Smooth muscle cell (in vitro differentiated cells): Measurements from ENCODE around the gene UPK1B. TPM values are rescaled to one million over a fixed set of nuclear protein-coding genes. Genes with fewer than 3 reads are reported as not detected.

Source experiments
- DNase-seq: peaks from one replicate; lab custom pipeline; 2025; ENCODE audit not compliant: unreplicated experiment; lab: John Stamatoyannopoulos, UW
- H2AFZ ChIP-seq: fragments of 200-600 bp; sonication (generic); 2 replicates; pipeline ENCODE4 v1.6.0; 2016; ENCODE audit warnings: antibody characterized with exemption, low read depth, mild to moderate bottlenecking
- H3F3A ChIP-seq: fragments of 200-600 bp; sonication (generic); 2 replicates; pipeline ENCODE4 v1.6.0; 2017; ENCODE audit warnings: antibody characterized with exemption, low read depth
- H3K27ac ChIP-seq: fragments of 200-600 bp; sonication (generic); 2 replicates; pipeline ENCODE4 v1.5.1; 2016; ENCODE audit warnings: low read depth, mild to moderate bottlenecking
- H3K27me3 ChIP-seq: fragments of 200-600 bp; sonication (generic); 2 replicates; pipeline ENCODE4 v1.6.1; 2016; ENCODE audit warnings: low read depth, mild to moderate bottlenecking
- H3K36me3 ChIP-seq: fragments of 200-600 bp; sonication (generic); 2 replicates; pipeline ENCODE4 v1.5.1; 2016; ENCODE audit warnings: low read depth
- H3K4me1 ChIP-seq: fragments of 200-600 bp; sonication (generic); 2 replicates; pipeline ENCODE4 v1.5.1; 2016; ENCODE audit warnings: low read depth
- H3K4me2 ChIP-seq: fragments of 200-600 bp; sonication (generic); 2 replicates; pipeline ENCODE4 v1.6.0; 2016; ENCODE audit warnings: mild to moderate bottlenecking
- H3K4me3 ChIP-seq: fragments of 200-600 bp; sonication (generic); 2 replicates; pipeline ENCODE4 v1.5.1; 2016; ENCODE audit warnings: mild to moderate bottlenecking
- H3K79me2 ChIP-seq: fragments of 200-600 bp; sonication (generic); 2 replicates; pipeline ENCODE4 v1.6.0; 2016; ENCODE audit warnings: low read depth, mild to moderate bottlenecking
- H3K9ac ChIP-seq: fragments of 200-600 bp; sonication (generic); 2 replicates; pipeline ENCODE4 v1.6.0; 2016; ENCODE audit warnings: low read depth
- H3K9me3 ChIP-seq: fragments of 200-600 bp; sonication (generic); replicated peaks from 2 replicates; pipeline ENCODE4 v1.5.1; 2016; ENCODE audit warnings: low read depth
- H4K20me1 ChIP-seq: fragments of 200-600 bp; sonication (generic); 2 replicates; pipeline ENCODE4 v1.6.0; 2016; ENCODE audit warnings: low read depth
- WGBS: methylation state at CpG from one replicate; pipeline ENCODE4 v1.1.7; 2016; ENCODE audit warnings: low lambda C conversion rate; 5-methylcytosine and 5-hydroxymethylcytosine counted together
- polyA plus RNA-seq: library from polyadenylated mRNA; unstranded; fragments of >200 nt; fragmentation: Nextera tagmentation; extraction: Ambion mirVana; gene quantifications from 2 replicates; pipeline ENCODE4 v1.2.1, GENCODE V29; 2016
- total RNA-seq: library from RNA; depleted of rRNA; stranded (reverse); fragments of >200 nt; gene quantifications from 2 replicates; pipeline ENCODE4 v1.2.3, GENCODE V29; 2014
- TF ChIP-seq, protein P1 (sequence below): fragments of 200-600 bp; sonication (generic); IDR thresholded peaks from 2 replicates; pipeline ENCODE4 v1.5.1; 2017; ENCODE audit warnings: borderline replicate concordance, mild to moderate bottlenecking, antibody characterized with exemption; ENCODE audit not compliant: insufficient read depth, poor library complexity, severe bottlenecking

The UPK1B gene
- total and polyA plus RNA-seq, 2 experiments from 2014 or later, result 1.1 to 9.1 TPM

- Histone ChIP-seq H3K36me3 (no peaks in the 10 kb centered on the region), H3K27me3 (no peaks in the 10 kb centered on the region), H3K9ac (no peak overlapping the region), H3K4me2 (no peak overlapping the region), H3K4me3 (no peak overlapping the region), H4K20me1 (no peaks in the 10 kb centered on the region), H3K9me3 (no peaks in the 10 kb centered on the region), H2AFZ (no peak overlapping the region), H3F3A (no peaks in the 10 kb centered on the region), H3K4me1 (no peaks in the 10 kb centered on the region), H3K27ac (no peak overlapping the region), H3K79me2 (no peaks in the 10 kb centered on the region)
- no peak for DNase-seq
- TF ChIP-seq, protein P1, sequence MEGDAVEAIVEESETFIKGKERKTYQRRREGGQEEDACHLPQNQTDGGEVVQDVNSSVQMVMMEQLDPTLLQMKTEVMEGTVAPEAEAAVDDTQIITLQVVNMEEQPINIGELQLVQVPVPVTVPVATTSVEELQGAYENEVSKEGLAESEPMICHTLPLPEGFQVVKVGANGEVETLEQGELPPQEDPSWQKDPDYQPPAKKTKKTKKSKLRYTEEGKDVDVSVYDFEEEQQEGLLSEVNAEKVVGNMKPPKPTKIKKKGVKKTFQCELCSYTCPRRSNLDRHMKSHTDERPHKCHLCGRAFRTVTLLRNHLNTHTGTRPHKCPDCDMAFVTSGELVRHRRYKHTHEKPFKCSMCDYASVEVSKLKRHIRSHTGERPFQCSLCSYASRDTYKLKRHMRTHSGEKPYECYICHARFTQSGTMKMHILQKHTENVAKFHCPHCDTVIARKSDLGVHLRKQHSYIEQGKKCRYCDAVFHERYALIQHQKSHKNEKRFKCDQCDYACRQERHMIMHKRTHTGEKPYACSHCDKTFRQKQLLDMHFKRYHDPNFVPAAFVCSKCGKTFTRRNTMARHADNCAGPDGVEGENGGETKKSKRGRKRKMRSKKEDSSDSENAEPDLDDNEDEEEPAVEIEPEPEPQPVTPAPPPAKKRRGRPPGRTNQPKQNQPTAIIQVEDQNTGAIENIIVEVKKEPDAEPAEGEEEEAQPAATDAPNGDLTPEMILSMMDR, result no peak
- 63% methylated on average over 4 of the region's 4 CpGs for WGBS
Observed at GRCh38 chr3:119149484-119149883, 23.9 kb upstream of the UPK1B start.

GRCh38 chr3:119156868-119157267 lies 16.5 kb upstream of the UPK1B start:
- H3K27me3 ChIP-seq, result no peaks in the 10 kb centered on the region
- no peak overlapping the region for H3K27ac ChIP-seq
- H3K4me2 ChIP-seq, result no peak overlapping the region
- no peak overlapping the region for H2AFZ ChIP-seq
- no peaks in the 10 kb centered on the region for H3K4me1 ChIP-seq
- TF ChIP-seq, protein P1, result no peak
- no peaks in the 10 kb centered on the region for H3F3A ChIP-seq
- DNase-seq, result no peak
- no peak overlapping the region for H3K4me3 ChIP-seq
- no peaks in the 10 kb centered on the region for H4K20me1 ChIP-seq
- no peaks in the 10 kb centered on the region for H3K79me2 ChIP-seq
- H3K36me3 ChIP-seq, result no peaks in the 10 kb centered on the region
- no peaks in the 10 kb centered on the region for H3K9me3 ChIP-seq
- H3K9ac ChIP-seq, result no peak overlapping the region

GRCh38 chr3:119157971-119158370 lies 15.4 kb upstream of the UPK1B start:
- Histone ChIP-seq H3K4me2 (no peak overlapping the region), H3K4me3 (no peak overlapping the region), H3K9ac (no peak overlapping the region), H3K36me3 (no peaks in the 10 kb centered on the region), H2AFZ (no peak overlapping the region), H3K79me2 (no peaks in the 10 kb centered on the region), H3K9me3 (no peaks in the 10 kb centered on the region), H3K27ac (no peak overlapping the region), H3K27me3 (no peaks in the 10 kb centered on the region), H3F3A (no peaks in the 10 kb centered on the region), H3K4me1 (no peaks in the 10 kb centered on the region), H4K20me1 (no peaks in the 10 kb centered on the region)
- TF ChIP-seq, protein P1, result no peak
- DNase-seq, result no peak
- 85% methylated on average over 2 of the region's 2 CpGs for WGBS

DNA sequence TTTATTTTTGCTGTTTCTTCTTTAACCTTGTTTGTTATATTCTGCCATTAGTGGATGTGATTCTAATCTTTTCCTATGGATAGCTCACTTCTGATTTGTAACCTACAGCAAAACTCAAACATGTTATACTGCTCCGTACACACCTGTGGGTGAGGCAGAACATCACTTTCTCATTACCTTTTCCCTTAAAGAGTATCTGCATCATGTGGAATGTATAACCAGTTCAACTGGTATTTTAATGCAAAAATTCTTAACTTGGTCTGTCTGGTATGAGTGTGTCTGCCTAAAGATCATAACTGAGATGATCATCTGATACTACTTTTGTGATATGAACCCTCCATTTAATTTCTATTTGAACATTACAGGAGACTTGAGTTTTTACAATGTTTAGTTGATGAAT lies 13.0 kb upstream of the UPK1B start:
- Histone ChIP-seq H3K9ac (no peak overlapping the region), H3K27ac (peak overlapping the region; percentile 61), H3K27me3 (no peaks in the 10 kb centered on the region), H3K9me3 (no peaks in the 10 kb centered on the region), H3K4me3 (no peak overlapping the region), H2AFZ (no peak overlapping the region), H3K4me1 (no peaks in the 10 kb centered on the region), H4K20me1 (no peaks in the 10 kb centered on the region), H3F3A (no peaks in the 10 kb centered on the region), H3K79me2 (no peaks in the 10 kb centered on the region), H3K36me3 (no peaks in the 10 kb centered on the region), H3K4me2 (no peak overlapping the region)
- TF ChIP-seq, protein P1, result no peak
- WGBS, result 66% methylated on average over 1 of the region's 1 CpG
- no peak for DNase-seq
